GM23248 (cell line): ENCODE data around the gene GSG1L.

Experiments
- EZH2 ChIP-seq: fragments of 200-600 bp; sonication (generic); IDR thresholded peaks from 2 replicates; pipeline ENCODE4 v1.6.1; 2018; ENCODE audit warnings: antibody characterized with exemption, mild to moderate bottlenecking; ENCODE audit not compliant: insufficient read depth, poor library complexity, severe bottlenecking
- EZH2phosphoT487 ChIP-seq: fragments of 200-600 bp; sonication (generic); IDR thresholded peaks from 2 replicates; pipeline ENCODE4 v1.6.1; 2018; ENCODE audit warnings: antibody characterized with exemption, moderate library complexity, mild to moderate bottlenecking, low read depth; ENCODE audit not compliant: insufficient read depth

DNA sequence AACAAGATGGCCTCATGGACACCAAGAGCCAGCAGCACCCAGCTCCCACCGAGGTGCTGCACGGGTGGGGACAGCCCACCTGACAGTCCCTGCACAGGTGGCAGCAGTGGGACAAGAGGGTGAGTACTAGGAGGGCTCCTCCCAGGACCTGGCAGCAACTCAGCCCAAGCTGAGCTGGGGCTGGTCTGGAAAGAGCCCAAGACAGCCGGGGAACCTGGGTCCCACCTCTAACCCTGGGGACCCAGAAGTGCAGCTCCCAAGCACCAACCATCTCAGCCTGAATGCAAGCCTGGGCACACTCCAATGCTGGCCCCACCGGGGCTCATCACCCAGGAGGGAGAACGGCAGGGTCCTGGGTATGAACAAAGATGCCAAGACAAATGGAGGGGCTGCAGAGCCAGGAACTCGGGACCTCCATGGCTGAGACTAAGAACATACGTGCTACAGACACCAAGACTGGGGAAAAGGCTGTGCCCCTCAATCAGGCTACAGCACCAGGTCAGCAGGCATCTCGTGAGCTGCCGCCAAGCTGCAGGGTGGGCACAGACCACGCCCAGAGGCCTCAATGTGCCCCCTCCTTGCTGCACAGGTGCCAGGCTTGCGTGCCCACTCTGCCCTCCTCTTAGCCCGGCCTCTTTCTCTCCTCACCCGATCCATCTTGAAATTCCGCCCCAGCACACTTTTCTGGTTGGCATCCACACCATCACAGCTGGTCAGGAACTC is 37.5 kb upstream of the GSG1L start:
- TF ChIP-seq EZH2phosphoT487 (no peak), EZH2 (no peak)
